HG02852 (cell line): Measurements from ENCODE around the gene PCNX2.

Experiments used
- ATAC-seq: cut with Tn5 transposase; IDR thresholded peaks from one replicate; pipeline ENCODE4 v1.9.1; 2021; ENCODE audit warnings: mild to moderate bottlenecking, moderate library complexity; ENCODE audit not compliant: unreplicated experiment

Gene PCNX2

GRCh38 chr1:233295237-233295974, at the start of gene PCNX2:
Gene PCNX2 (minus strand): TSS chr1:233295725. CDS start chr1:233295478, 247 bp downstream.
- peak; percentile 98 for ATAC-seq

- no peak for ATAC-seq
Observed at GRCh38 chr1:233343262-233343661, 47.7 kb upstream of the PCNX2 start.

GRCh38 chr1:233342086-233342485, 46.6 kb upstream of the PCNX2 start:
- no peak for ATAC-seq

GRCh38 chr1:233340966-233341516, 45.5 kb upstream of the PCNX2 start:
- ATAC-seq, result no peak

- no peak for ATAC-seq
Observed at GRCh38 chr1:233340031-233340555, 44.6 kb upstream of the PCNX2 start.

GRCh38 chr1:233338102-233338501, 42.6 kb upstream of the PCNX2 start:
- ATAC-seq, result no peak

GRCh38 chr1:233337505-233337904, 42.0 kb upstream of the PCNX2 start:
- ATAC-seq, result no peak

- ATAC-seq, result no peak
Observed at GRCh38 chr1:233336554-233337456, 41.3 kb upstream of the PCNX2 start.

- ATAC-seq, result no peak
Observed at GRCh38 chr1:233334092-233334491, 38.6 kb upstream of the PCNX2 start.

GRCh38 chr1:233333086-233333485, 37.6 kb upstream of the PCNX2 start:
- ATAC-seq, result no peak

GRCh38 chr1:233331676-233332519, 36.4 kb upstream of the PCNX2 start:
- ATAC-seq, result no peak

- peak; percentile 25 for ATAC-seq
Observed at GRCh38 chr1:233328142-233328921, 32.8 kb upstream of the PCNX2 start.

GRCh38 chr1:233327651-233328141, 32.2 kb upstream of the PCNX2 start, which contains the start of gene MAP3K21:
Gene MAP3K21 (plus strand): TSS chr1:233327724. CDS start chr1:233328029, 305 bp downstream.
- ATAC-seq, result peak; percentile 42

- peak; percentile 81 for ATAC-seq
Observed at GRCh38 chr1:233326811-233327650, 31.5 kb upstream of the PCNX2 start.

- no peak for ATAC-seq
Observed at GRCh38 chr1:233326319-233326718, 30.8 kb upstream of the PCNX2 start.

- ATAC-seq, result no peak
Observed at GRCh38 chr1:233323718-233324117, 28.2 kb upstream of the PCNX2 start.

GRCh38 chr1:233320023-233320422, 24.5 kb upstream of the PCNX2 start:
- ATAC-seq, result no peak

GRCh38 chr1:233319272-233319671, 23.7 kb upstream of the PCNX2 start:
- ATAC-seq, result no peak
